Caco-2 (cell line): ENCODE measurements around the gene TRIM6. TPM values are rescaled to one million over a fixed set of nuclear protein-coding genes. Genes with fewer than 3 reads are reported as not detected.
"Not testable (repeated sequence)": the region's sequence is repeated elsewhere in the genome, so short reads cannot be mapped to it uniquely, and the experiment has no call there.

Experiments used
- BruUV-seq: library from RNA; stranded (reverse); fragments of 400-500 nt; replicated peaks from 2 replicates; lab custom pipeline; 2021; lab: Mats Ljungman, UMichigan
- CTCF ChIA-PET: fragments of 300-600 bp; sonication (Branson Sonifier 250); formaldehyde crosslinking; loops from one replicate; lab custom pipeline; 2022; ENCODE audit warnings: antibody characterized with exemption; lab: Charles Lee
- POLR2A ChIA-PET: fragments of 300-600 bp; sonication (Branson Sonifier 250); formaldehyde crosslinking; loops from one replicate; lab custom pipeline; 2022; ENCODE audit warnings: antibody characterized with exemption; lab: Charles Lee
- DNase-seq, 2 experiments: peaks; one replicate each; pipeline versions ENCODE4 v3.0.0 to v3.0.0-alpha.2; 2020 to 2022
- H3K27me3 ChIP-seq: replicated peaks from 2 replicates; pipeline ENCODE4 v1.6.0; 2011; ENCODE audit warnings: low read length; ENCODE audit not compliant: control insufficient read depth, insufficient read depth
- H3K36me3 ChIP-seq: 2 replicates; pipeline ENCODE4 v1.5.1; 2011; ENCODE audit warnings: low read length; ENCODE audit not compliant: control insufficient read depth, insufficient read depth
- H3K4me1 ChIP-seq: fragments of 250-450 bp; sonication (Bioruptor Pico); 2 replicates; pipeline ENCODE4 v1.5.1; 2020; ENCODE audit warnings: mild to moderate bottlenecking
- H3K4me3 ChIP-seq: 2 replicates; pipeline ENCODE4 v1.5.1; 2011; ENCODE audit warnings: low read depth, mild to moderate bottlenecking, control low read depth, low read length
- H3K9me3 ChIP-seq: fragments of 250-450 bp; sonication (Bioruptor Pico); 2 replicates; pipeline ENCODE4 v1.5.1; 2020; ENCODE audit warnings: mild to moderate bottlenecking, moderate library complexity
- H3K27ac Mint-ChIP-seq: one replicate; pipeline ENCODE4 v1.8.0; 2022; ENCODE audit warnings: mixed read lengths; ENCODE audit not compliant: unreplicated experiment
- H3K27me3 Mint-ChIP-seq: one replicate; pipeline ENCODE4 v1.8.0; 2022; ENCODE audit warnings: mixed read lengths; ENCODE audit not compliant: insufficient read depth, unreplicated experiment
- H3K36me3 Mint-ChIP-seq: one replicate; pipeline ENCODE4 v1.8.0; 2022; ENCODE audit warnings: mild to moderate bottlenecking, mixed read lengths; ENCODE audit not compliant: insufficient read depth, unreplicated experiment
- H3K4me1 Mint-ChIP-seq: one replicate; pipeline ENCODE4 v1.8.0; 2022; ENCODE audit warnings: low read depth, mixed read lengths; ENCODE audit not compliant: unreplicated experiment
- H3K4me3 Mint-ChIP-seq: one replicate; pipeline ENCODE4 v1.8.0; 2022; ENCODE audit warnings: mild to moderate bottlenecking, moderate library complexity, mixed read lengths; ENCODE audit not compliant: unreplicated experiment
- H3K9me3 Mint-ChIP-seq: one replicate; pipeline ENCODE4 v1.8.0; 2022; ENCODE audit warnings: mixed read lengths; ENCODE audit not compliant: unreplicated experiment
- intact Hi-C: fragments of 100-400 bp; cut with micrococcal nuclease; formaldehyde crosslinking; loops from one replicate; pipeline ENCODE4 v1.10.0; 2022; ENCODE audit not compliant: unreplicated experiment
- total RNA-seq: library from RNA; stranded (reverse); gene quantifications from 2 replicates; pipeline ENCODE4 v1.2.3, GENCODE V29; 2022
- TF ChIP-seq, protein P1 (sequence below), 2 experiments: fragments of 200-600 bp in 1 of 2; IDR thresholded peaks; 1 replicate in 1 of 2; 2 replicates in 1 of 2; pipeline versions ENCODE4 v1.5.1 to v1.8.0; 2011 to 2022; ENCODE audit warnings: antibody characterized with exemption in 1 of 2, control low read depth in 1 of 2, inconsistent platforms in 1 of 2, low read depth in 1 of 2, low read length in 1 of 2, mild to moderate bottlenecking in 1 of 2, moderate library complexity in 1 of 2; ENCODE audit not compliant: insufficient read depth in 1 of 2, severe bottlenecking in 1 of 2, unreplicated experiment in 1 of 2

Gene TRIM6
- total RNA-seq, 1 experiment from 2014 or later = 0.43 TPM

DNA sequence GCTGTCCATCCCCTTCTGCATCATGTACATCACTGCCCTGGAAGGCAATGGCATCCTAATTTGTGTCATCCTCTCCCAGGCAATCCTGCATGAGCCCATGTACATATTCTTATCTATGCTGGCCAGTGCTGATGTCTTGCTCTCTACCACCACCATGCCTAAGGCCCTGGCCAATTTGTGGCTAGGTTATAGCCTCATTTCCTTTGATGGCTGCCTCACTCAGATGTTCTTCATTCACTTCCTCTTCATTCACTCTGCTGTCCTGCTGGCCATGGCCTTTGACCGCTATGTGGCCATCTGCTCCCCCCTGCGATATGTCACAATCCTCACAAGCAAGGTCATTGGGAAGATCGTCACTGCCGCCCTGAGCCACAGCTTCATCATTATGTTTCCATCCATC is 15.4 kb upstream of the TRIM6 start:
- Histone ChIP-seq H3K4me3 (no peak overlapping the region), H3K27me3 (no peaks in the 10 kb centered on the region), H3K9me3 (no peaks in the 10 kb centered on the region), H3K4me1 (no peaks in the 10 kb centered on the region), H3K36me3 (no peaks in the 10 kb centered on the region)
- H3K36me3 Mint-ChIP-seq = no peaks in the 10 kb centered on the region
- CTCF ChIA-PET = no interaction called here
- DNase-seq = no peak
- TF ChIP-seq, protein P1, sequence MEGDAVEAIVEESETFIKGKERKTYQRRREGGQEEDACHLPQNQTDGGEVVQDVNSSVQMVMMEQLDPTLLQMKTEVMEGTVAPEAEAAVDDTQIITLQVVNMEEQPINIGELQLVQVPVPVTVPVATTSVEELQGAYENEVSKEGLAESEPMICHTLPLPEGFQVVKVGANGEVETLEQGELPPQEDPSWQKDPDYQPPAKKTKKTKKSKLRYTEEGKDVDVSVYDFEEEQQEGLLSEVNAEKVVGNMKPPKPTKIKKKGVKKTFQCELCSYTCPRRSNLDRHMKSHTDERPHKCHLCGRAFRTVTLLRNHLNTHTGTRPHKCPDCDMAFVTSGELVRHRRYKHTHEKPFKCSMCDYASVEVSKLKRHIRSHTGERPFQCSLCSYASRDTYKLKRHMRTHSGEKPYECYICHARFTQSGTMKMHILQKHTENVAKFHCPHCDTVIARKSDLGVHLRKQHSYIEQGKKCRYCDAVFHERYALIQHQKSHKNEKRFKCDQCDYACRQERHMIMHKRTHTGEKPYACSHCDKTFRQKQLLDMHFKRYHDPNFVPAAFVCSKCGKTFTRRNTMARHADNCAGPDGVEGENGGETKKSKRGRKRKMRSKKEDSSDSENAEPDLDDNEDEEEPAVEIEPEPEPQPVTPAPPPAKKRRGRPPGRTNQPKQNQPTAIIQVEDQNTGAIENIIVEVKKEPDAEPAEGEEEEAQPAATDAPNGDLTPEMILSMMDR (IDR thresholded peaks at IDR 0.05; ENCODE audit: insufficient read depth in 1 of 2, low read depth in 1 of 2, low read length in 1 of 2, severe bottlenecking in 1 of 2, unreplicated experiment in 1 of 2) = no peak
- H3K9me3 Mint-ChIP-seq = no peaks in the 10 kb centered on the region
- H3K4me3 Mint-ChIP-seq = no peak overlapping the region
- POLR2A ChIA-PET = no interaction called here
- no TSS peak for BruUV-seq
- H3K27me3 Mint-ChIP-seq = no peaks in the 10 kb centered on the region
- intact Hi-C loops = no loop called here
- H3K4me1 Mint-ChIP-seq = no peaks in the 10 kb centered on the region
- no peak overlapping the region for H3K27ac Mint-ChIP-seq

- DNase-seq, H3K4me1 ChIP-seq, H3K4me3 ChIP-seq, H3K4me3 Mint-ChIP-seq, H3K27me3 ChIP-seq, BruUV-seq, intact Hi-C loops, CTCF ChIA-PET, POLR2A ChIA-PET, H3K27ac Mint-ChIP-seq, H3K9me3 ChIP-seq, H3K9me3 Mint-ChIP-seq, H3K36me3 ChIP-seq, H3K27me3 Mint-ChIP-seq, H3K4me1 Mint-ChIP-seq, H3K36me3 Mint-ChIP-seq: not testable (repeated sequence)
These were observed 12.0 kb upstream of the TRIM6 start for GRCh38 chr11:5584458-5584857.

- H3K4me3 ChIP-seq, H3K36me3 Mint-ChIP-seq, H3K27me3 ChIP-seq, H3K4me3 Mint-ChIP-seq, H3K27ac Mint-ChIP-seq, intact Hi-C loops, DNase-seq, POLR2A ChIA-PET, H3K9me3 Mint-ChIP-seq, H3K36me3 ChIP-seq, H3K4me1 Mint-ChIP-seq, H3K27me3 Mint-ChIP-seq, CTCF ChIA-PET, H3K4me1 ChIP-seq, H3K9me3 ChIP-seq, BruUV-seq: not testable (repeated sequence)
These were observed 6.5 kb upstream of the TRIM6 start for GRCh38 chr11:5589906-5590305.

DNA sequence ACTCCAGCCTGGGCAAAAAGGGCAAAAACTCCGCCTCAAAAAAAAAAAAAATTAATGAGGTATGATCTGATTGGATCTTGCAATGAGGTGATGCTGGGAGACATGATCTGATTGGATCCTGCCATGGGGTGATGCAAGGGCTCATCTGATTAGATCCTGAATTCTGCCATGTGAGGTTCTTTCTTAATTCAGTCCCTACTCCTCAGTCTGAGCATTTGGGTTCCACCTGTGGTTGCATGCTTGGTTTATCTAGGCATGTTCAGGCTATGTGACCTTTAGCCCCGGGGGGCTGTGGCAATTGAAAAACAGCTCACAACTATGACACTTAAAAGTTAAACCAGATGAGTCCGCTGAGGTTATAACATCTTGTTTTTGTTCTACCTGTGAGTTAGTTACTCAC is 4.8 kb upstream of the TRIM6 start:
- POLR2A ChIA-PET = no interaction called here

More for the DNA sequence above, 4.8 kb upstream of the TRIM6 start:
- Histone ChIP-seq H3K9me3 (peaks cover 6% of the 10 kb centered on the region; the same call in 1 of the 2 replicates), H3K36me3 (no peaks in the 10 kb centered on the region), H3K4me3 (no peak overlapping the region), H3K27me3 (no peaks in the 10 kb centered on the region), H3K4me1 (peaks cover 6% of the 10 kb centered on the region; the same call in 1 of the 2 replicates)
- intact Hi-C loops = no loop called here
- Mint-ChIP-seq H3K27ac (no peak overlapping the region), H3K9me3 (peaks cover 10% of the 10 kb centered on the region), H3K4me3 (no peak overlapping the region), H3K4me1 (no peaks in the 10 kb centered on the region), H3K27me3 (no peaks in the 10 kb centered on the region), H3K36me3 (no peaks in the 10 kb centered on the region)
- BruUV-seq = no TSS peak
- DNase-seq = no peak
- CTCF ChIA-PET = no interaction called here
- TF ChIP-seq, protein P1 (IDR thresholded peaks at IDR 0.05; ENCODE audit: insufficient read depth in 1 of 2, low read depth in 1 of 2, low read length in 1 of 2, severe bottlenecking in 1 of 2, unreplicated experiment in 1 of 2) = no peak
